ENCODE data around the gene LAD1.

DNA sequence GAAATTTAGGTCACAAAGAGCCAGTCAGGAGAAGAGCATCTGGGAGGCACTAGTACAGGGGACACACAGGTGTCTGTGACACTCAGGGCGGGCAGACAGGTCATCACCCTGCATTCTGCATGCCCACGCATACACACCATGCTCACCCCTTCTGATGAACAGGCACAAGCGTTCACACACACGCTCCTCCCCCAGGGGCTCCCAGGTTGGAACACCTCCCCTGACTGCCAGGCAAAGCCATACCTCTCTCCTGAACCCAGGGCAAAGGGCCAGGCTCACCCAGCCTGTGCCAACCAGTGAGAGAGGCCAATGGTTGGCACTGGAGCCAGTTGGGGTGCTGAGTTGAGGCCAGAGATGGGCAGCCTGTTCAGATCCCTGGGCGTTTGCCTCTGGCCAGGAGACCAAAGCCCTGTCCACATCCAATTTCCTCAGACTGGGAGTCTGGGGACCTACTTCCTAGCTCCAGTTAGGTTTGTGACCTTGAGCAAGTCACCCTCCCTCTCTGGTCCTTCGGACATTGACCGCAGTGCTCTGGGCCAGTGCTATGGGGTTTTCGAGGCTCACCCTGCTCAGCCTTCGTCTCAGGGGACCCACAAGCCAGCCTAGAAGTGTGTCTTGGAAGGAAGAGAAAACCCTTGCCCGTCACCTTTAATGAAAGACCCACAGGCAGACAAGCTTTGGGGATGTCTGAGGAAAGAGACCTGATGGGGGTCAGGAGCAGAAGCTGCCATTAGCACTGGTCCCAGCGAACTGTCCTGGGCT lies 5.8 kb upstream of the LAD1 start:
- TF ChIP-seq POLR2A (IDR thresholded peaks at IDR 0.05; ENCODE audit: low read length): no peak
- no peak for TF ChIP-seq GATA1 (IDR thresholded peaks at IDR 0.05; ENCODE audit: low read depth, low read length)
